Skin epidermis (tissue), 12 donors: ENCODE measurements around the gene FXYD7.
"Not testable (repeated sequence)": the region's sequence is repeated elsewhere in the genome, so short reads cannot be mapped to it uniquely, and the experiment has no call there.

Experiments
- H3K27ac ChIP-seq, 21 experiments: fragments of 200-600 bp; sonication (generic) in 11 of 21; one replicate each; pipeline ENCODE4 v1.5.0; 2020; ENCODE audit warnings: mild to moderate bottlenecking in 3 of 21, inconsistent platforms in 2 of 21, moderate library complexity in 2 of 21
- H3K4me3 ChIP-seq, 7 experiments: fragments of 200-600 bp; sonication (generic) in 2 of 7; one replicate each; pipeline ENCODE4 v1.5.0; 2020; ENCODE audit warnings: inconsistent platforms in 2 of 7, mild to moderate bottlenecking in 2 of 7, moderate library complexity in 1 of 7

The FXYD7 gene

GRCh38 chr19:35176181-35176570, 33.1 kb downstream of the FXYD7 start:
- peak overlapping the region in 2 of 21 experiments; percentile 8 to 33 for H3K27ac ChIP-seq

GRCh38 chr19:35177377-35178274, 34.6 kb downstream of the FXYD7 start:
- Histone ChIP-seq H3K4me3 (no peak overlapping the region), H3K27ac (no peak overlapping the region)

More at GRCh38 chr19:35176181-35176570, 33.1 kb downstream of the FXYD7 start:
- H3K4me3 ChIP-seq: no peak overlapping the region

- no peak overlapping the region for H3K4me3 ChIP-seq
- no peak overlapping the region for H3K27ac ChIP-seq
Observed at GRCh38 chr19:35178701-35179100, 35.6 kb downstream of the FXYD7 start.

GRCh38 chr19:35179830-35180229, 36.8 kb downstream of the FXYD7 start:
- no peak overlapping the region for H3K27ac ChIP-seq
- H3K4me3 ChIP-seq: no peak overlapping the region

- Histone ChIP-seq H3K27ac (no peak overlapping the region), H3K4me3 (no peak overlapping the region)
Observed at GRCh38 chr19:35181387-35181786, 38.3 kb downstream of the FXYD7 start.

GRCh38 chr19:35184267-35184666, 41.2 kb downstream of the FXYD7 start:
- Histone ChIP-seq H3K4me3 (no peak overlapping the region), H3K27ac (no peak overlapping the region)

GRCh38 chr19:35184884-35185283, 41.8 kb downstream of the FXYD7 start:
- Histone ChIP-seq H3K27ac (no peak overlapping the region), H3K4me3 (no peak overlapping the region)

- Histone ChIP-seq H3K27ac (no peak overlapping the region), H3K4me3 (no peak overlapping the region)
Observed at GRCh38 chr19:35194012-35194984, 51.2 kb downstream of the FXYD7 start.

- H3K27ac ChIP-seq: no peak overlapping the region
- H3K4me3 ChIP-seq: no peak overlapping the region
Observed at GRCh38 chr19:35195830-35196229, 52.8 kb downstream of the FXYD7 start.

- H3K4me3 ChIP-seq, H3K27ac ChIP-seq: not testable (repeated sequence)
Observed at GRCh38 chr19:35196861-35197260, 53.8 kb downstream of the FXYD7 start.

- Histone ChIP-seq H3K27ac (no peak overlapping the region), H3K4me3 (no peak overlapping the region)
Observed at GRCh38 chr19:35199481-35199880, 56.4 kb downstream of the FXYD7 start.

GRCh38 chr19:35202722-35203688, 60.0 kb downstream of the FXYD7 start:
- H3K4me3 ChIP-seq: no peak overlapping the region
- H3K27ac ChIP-seq: peak overlapping the region in 2 of 21 experiments; percentile 8 to 87
